GM12891 (cell line): ENCODE measurements around the gene MATN3.

Experiments
- DNase-seq: peaks from one replicate; pipeline ENCODE4 v3.0.0; 2011; ENCODE audit warnings: low spot score; ENCODE audit not compliant: insufficient read length
- FAIRE-seq: peaks from 2 replicates; lab custom pipeline; 2011; peaks lifted over from hg19 to GRCh38; lab: Jason Lieb, UNC
- PAX5 ChIP-seq: IDR thresholded peaks from 2 replicates; pipeline ENCODE4 v1.6.1; 2011; ENCODE audit warnings: low read length, moderate library complexity, mild to moderate bottlenecking; ENCODE audit not compliant: insufficient read depth, severe bottlenecking
- POLR2A ChIP-seq: IDR thresholded peaks from 2 replicates; pipeline ENCODE4 v1.6.1; 2011; ENCODE audit warnings: low read depth, low read length, control low read depth
- POLR2AphosphoS5 ChIP-seq: IDR thresholded peaks from 2 replicates; pipeline ENCODE4 v1.6.1; 2011; ENCODE audit warnings: low read depth, low read length, control low read depth
- POU2F2 ChIP-seq: IDR thresholded peaks from 2 replicates; pipeline ENCODE4 v1.6.1; 2011; ENCODE audit warnings: low read depth, mild to moderate bottlenecking, control low read depth, low read length, moderate library complexity
- SPI1 ChIP-seq: IDR thresholded peaks from 2 replicates; pipeline ENCODE4 v1.6.1; 2011; ENCODE audit warnings: low read depth, low read length, control low read depth
- TAF1 ChIP-seq: IDR thresholded peaks from 2 replicates; pipeline ENCODE4 v1.6.1; 2011; ENCODE audit warnings: low read depth, low read length, control low read depth

Gene MATN3

GRCh38 chr2:20040489-20041172 lies 28.2 kb upstream of the MATN3 start:
- FAIRE-seq (no peak), DNase-seq (no peak)
- TF ChIP-seq POU2F2: no peak
- no peak for TF ChIP-seq SPI1
- TF ChIP-seq TAF1: no peak
- TF ChIP-seq POLR2A: no peak
- TF ChIP-seq POLR2AphosphoS5: no peak
- no peak for TF ChIP-seq PAX5

GRCh38 chr2:20037660-20038059 lies 25.2 kb upstream of the MATN3 start:
- no peak for DNase-seq
- FAIRE-seq: no peak
- no peak for TF ChIP-seq SPI1
- TF ChIP-seq POLR2AphosphoS5: no peak
- TF ChIP-seq PAX5: no peak
- TF ChIP-seq POLR2A: no peak
- TF ChIP-seq TAF1: no peak
- TF ChIP-seq POU2F2: no peak

DNA sequence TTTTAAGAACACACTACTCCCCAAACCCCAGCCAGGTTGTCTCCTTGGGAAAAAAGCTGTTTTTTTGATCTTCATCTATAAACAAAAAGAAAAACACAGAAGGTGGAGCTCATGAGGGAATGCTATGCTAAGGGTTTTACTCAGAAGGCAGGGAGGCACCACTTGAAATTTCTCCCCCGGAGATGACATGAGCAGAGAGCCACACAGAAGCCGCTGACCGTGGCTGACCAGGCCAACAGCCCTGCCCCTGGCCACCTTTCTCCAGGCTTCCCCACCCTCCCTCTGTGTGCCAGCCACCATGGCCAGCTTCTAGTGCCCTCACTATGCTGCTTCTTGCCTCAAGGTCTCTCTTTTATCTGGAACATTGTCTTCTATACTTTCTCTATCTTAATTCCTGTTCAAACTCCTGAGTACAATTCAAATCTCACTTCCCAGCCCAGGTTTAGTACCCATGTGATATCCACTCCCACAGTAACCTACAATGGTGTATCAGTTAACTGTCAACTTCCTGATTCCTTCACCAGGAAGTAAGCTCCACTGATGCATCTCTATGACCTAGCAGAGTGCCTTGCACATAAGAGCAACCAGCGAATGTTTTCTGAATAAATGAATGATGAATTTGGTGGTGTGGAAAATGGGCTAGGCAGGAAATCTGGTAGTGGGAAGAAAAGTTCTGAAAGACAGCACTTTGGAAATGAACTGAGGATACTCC lies 23.6 kb upstream of the MATN3 start:
- no peak for TF ChIP-seq PAX5
- no peak for FAIRE-seq
- DNase-seq: no peak

DNA sequence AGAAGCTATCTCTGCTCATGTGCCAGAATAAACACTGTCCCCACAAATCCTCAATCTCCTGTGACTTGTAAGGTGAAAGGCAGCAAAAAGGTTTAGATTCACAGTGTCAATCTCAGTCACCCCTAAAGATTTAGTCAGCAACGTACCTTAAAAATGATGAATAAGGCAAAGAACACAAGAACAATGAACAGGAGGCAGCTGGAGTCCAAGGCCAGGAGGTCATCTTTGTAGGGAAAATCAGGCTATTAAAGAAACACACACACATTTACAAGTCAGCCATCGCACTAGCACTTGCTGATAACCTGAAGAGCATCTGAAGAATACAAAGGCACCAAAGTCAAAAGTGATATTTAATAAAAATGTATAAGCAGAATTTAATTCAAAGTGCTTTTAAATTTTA lies 22.4 kb upstream of the MATN3 start:
- TF ChIP-seq POLR2A (no peak), SPI1 (no peak), POU2F2 (no peak), PAX5 (no peak), TAF1 (no peak), POLR2AphosphoS5 (no peak)
- DNase-seq (no peak), FAIRE-seq (no peak)

GRCh38 chr2:20034218-20034617 lies 21.8 kb upstream of the MATN3 start:
- FAIRE-seq: no peak
- TF ChIP-seq POLR2AphosphoS5 (no peak), POLR2A (no peak), PAX5 (no peak), SPI1 (no peak), TAF1 (no peak), POU2F2 (no peak)
- DNase-seq: no peak

DNA sequence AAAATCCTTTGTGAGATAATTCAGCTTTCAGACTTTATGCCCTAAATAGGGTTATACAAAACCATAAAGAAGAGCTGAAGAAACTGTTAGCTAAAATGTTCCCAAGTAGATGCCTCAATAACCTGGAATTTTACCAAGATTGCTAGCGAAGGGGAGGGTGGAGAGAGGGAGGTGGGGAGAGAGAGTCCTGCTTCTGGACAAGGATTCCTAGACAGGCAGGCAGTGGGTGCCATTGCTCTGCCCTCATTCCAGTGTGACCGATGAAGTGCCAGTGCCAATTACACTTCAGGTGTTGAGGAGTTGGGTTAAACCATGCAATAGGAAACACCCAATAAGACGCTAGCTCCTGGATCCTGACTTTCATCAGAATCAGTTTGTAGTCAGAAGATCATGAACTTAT lies 20.9 kb upstream of the MATN3 start:
- FAIRE-seq (no peak), DNase-seq (no peak)
- no peak for TF ChIP-seq TAF1
- TF ChIP-seq POLR2A: no peak
- TF ChIP-seq SPI1: no peak

DNA sequence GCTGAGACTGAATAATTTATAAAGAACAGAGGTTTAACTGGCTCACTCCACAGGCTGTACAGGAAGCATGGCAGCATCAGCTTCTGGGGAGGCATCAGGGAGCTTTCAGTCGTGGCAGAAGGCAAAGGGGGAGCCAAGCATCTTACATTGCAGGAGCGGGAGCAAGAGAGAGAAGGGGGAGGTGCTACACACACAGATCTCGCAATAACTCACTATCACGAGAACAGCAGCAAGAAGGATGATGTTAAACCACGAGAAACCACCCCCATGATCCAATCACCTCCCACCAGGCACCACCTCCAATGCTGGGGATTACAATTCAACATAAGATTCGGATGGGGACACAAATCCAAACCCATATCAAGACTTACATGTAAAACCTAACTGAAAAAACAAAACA lies 17.8 kb upstream of the MATN3 start:
- FAIRE-seq (no peak), DNase-seq (no peak)
- TF ChIP-seq POLR2AphosphoS5 (no peak), POU2F2 (no peak), PAX5 (no peak), TAF1 (no peak), POLR2A (no peak), SPI1 (no peak)

GRCh38 chr2:20027705-20028434 lies 15.4 kb upstream of the MATN3 start:
- FAIRE-seq (no peak), DNase-seq (no peak)
- TF ChIP-seq SPI1 (no peak), TAF1 (no peak), POLR2AphosphoS5 (no peak), PAX5 (no peak), POLR2A (no peak), POU2F2 (no peak)

- DNase-seq (no peak), FAIRE-seq (no peak)
- no peak for TF ChIP-seq PAX5
- no peak for TF ChIP-seq POLR2A
- TF ChIP-seq TAF1: no peak
- TF ChIP-seq POLR2AphosphoS5: no peak
- TF ChIP-seq POU2F2: no peak
Observed at GRCh38 chr2:20027260-20027677, 14.8 kb upstream of the MATN3 start.
